ENCODE data around the gene OLFML2A. TPM values are rescaled to one million over a fixed set of nuclear protein-coding genes. Genes with fewer than 3 reads are reported as not detected.

OLFML2A gene
- polyA plus RNA-seq, 1 donor from 2014 or later: 0.15 TPM

GRCh38 chr9:124839612-124840299, 62.8 kb downstream of the OLFML2A start:
- Histone ChIP-seq H3K9me3 (ENCODE audit: low read length) (no peaks in the 10 kb centered on the region), H3K4me3 (ENCODE audit: low read length) (no peak overlapping the region), H3K79me2 (replicated peaks; ENCODE audit: insufficient read depth, low read length) (no peaks in the 10 kb centered on the region), H3K9me2 (ENCODE audit: insufficient read depth, low read length) (no peaks in the 10 kb centered on the region), H3K36me3 (ENCODE audit: insufficient read depth, low read length) (no peaks in the 10 kb centered on the region), H4K20me1 (ENCODE audit: insufficient read depth) (no peaks in the 10 kb centered on the region), H3K27ac (ENCODE audit: low read length) (no peak overlapping the region), H3K4me2 (ENCODE audit: low read length) (no peak overlapping the region), H3K9ac (ENCODE audit: low read length) (no peak overlapping the region), H3F3A (ENCODE audit: insufficient read depth, low read length, poor library complexity, severe bottlenecking) (no peaks in the 10 kb centered on the region), H2AFZ (ENCODE audit: low read depth, low read length) (no peak overlapping the region), H3K27me3 (ENCODE audit: insufficient read depth, low read depth, low read length) (no peaks in the 10 kb centered on the region)
- TF ChIP-seq RAD21 (conservative IDR thresholded peaks at IDR 0.05) (no peak), SMC3 (conservative IDR thresholded peaks at IDR 0.05; ENCODE audit: poor library complexity) (no peak), EP300 (conservative IDR thresholded peaks at IDR 0.05; ENCODE audit: poor library complexity, severe bottlenecking) (no peak), REST (IDR thresholded peaks at IDR 0.05; ENCODE audit: borderline replicate concordance) (no peak), TAF1 (IDR thresholded peaks at IDR 0.05; ENCODE audit: low read depth) (no peak), POLR2AphosphoS5 (IDR thresholded peaks at IDR 0.05) (no peak), MXI1 (conservative IDR thresholded peaks at IDR 0.05; ENCODE audit: poor library complexity, severe bottlenecking) (no peak), CTCF (IDR thresholded peaks at IDR 0.05; ENCODE audit: poor library complexity, severe bottlenecking) (no peak)

- H2AFZ ChIP-seq (ENCODE audit: low read depth, low read length): no peak overlapping the region
- no peaks in the 10 kb centered on the region for H3K79me2 ChIP-seq (replicated peaks; ENCODE audit: insufficient read depth, low read length)
- no peak overlapping the region for H3K4me2 ChIP-seq (ENCODE audit: low read length)
- H3K9me2 ChIP-seq (ENCODE audit: insufficient read depth, low read length): no peaks in the 10 kb centered on the region
- H3F3A ChIP-seq (ENCODE audit: insufficient read depth, low read length, poor library complexity, severe bottlenecking): no peaks in the 10 kb centered on the region
- TF ChIP-seq MXI1 (conservative IDR thresholded peaks at IDR 0.05; ENCODE audit: poor library complexity, severe bottlenecking) (no peak), CTCF (IDR thresholded peaks at IDR 0.05; ENCODE audit: poor library complexity, severe bottlenecking) (no peak), POLR2AphosphoS5 (IDR thresholded peaks at IDR 0.05) (no peak), EP300 (conservative IDR thresholded peaks at IDR 0.05; ENCODE audit: poor library complexity, severe bottlenecking) (no peak), REST (IDR thresholded peaks at IDR 0.05; ENCODE audit: borderline replicate concordance) (no peak), EZH2 (IDR thresholded peaks at IDR 0.05; ENCODE audit: borderline replicate concordance, insufficient read depth, low read length, poor library complexity, severe bottlenecking) (no peak), RAD21 (conservative IDR thresholded peaks at IDR 0.05) (no peak), SMC3 (conservative IDR thresholded peaks at IDR 0.05; ENCODE audit: poor library complexity) (no peak), TAF1 (IDR thresholded peaks at IDR 0.05; ENCODE audit: low read depth) (no peak)
- no peaks in the 10 kb centered on the region for H4K20me1 ChIP-seq (ENCODE audit: insufficient read depth)
- H3K4me3 ChIP-seq (ENCODE audit: low read length): no peak overlapping the region
- no peaks in the 10 kb centered on the region for H3K27me3 ChIP-seq (ENCODE audit: insufficient read depth, low read depth, low read length)
- no peak overlapping the region for H3K27ac ChIP-seq (ENCODE audit: low read length)
- H3K9me3 ChIP-seq (ENCODE audit: low read length): no peaks in the 10 kb centered on the region
- H3K9ac ChIP-seq (ENCODE audit: low read length): no peak overlapping the region
- H3K36me3 ChIP-seq (ENCODE audit: insufficient read depth, low read length): no peaks in the 10 kb centered on the region
Observed at GRCh38 chr9:124840300-124840833, 63.4 kb downstream of the OLFML2A start.

All from neural cell (in vitro differentiated cells).